ENCODE results near the gene CAD. TPM values are rescaled to one million over a fixed set of nuclear protein-coding genes. Genes with fewer than 3 reads are reported as not detected.

CAD gene
- total and polyA plus RNA-seq, 2 experiments from 2014 or later, result 17.1 to 23.9 TPM

GRCh38 chr2:27236626-27237025 is 19.5 kb downstream of the CAD start:
- no peaks in the 10 kb centered on the region for H3K4me1 ChIP-seq (ENCODE audit: insufficient read depth)
- no peaks in the 10 kb centered on the region for H3K9me2 ChIP-seq (ENCODE audit: insufficient read depth)
- no peak overlapping the region for H3K4me3 ChIP-seq
- no peaks in the 10 kb centered on the region for H4K20me1 ChIP-seq (ENCODE audit: insufficient read depth)
- H3F3A ChIP-seq (ENCODE audit: insufficient read depth), result no peaks in the 10 kb centered on the region
- H3K36me3 ChIP-seq (ENCODE audit: low read depth), result peaks cover 21% of the 10 kb centered on the region; the same call in 1 of the 2 replicates
- H3K4me2 ChIP-seq (ENCODE audit: unreplicated experiment), result no peak overlapping the region
- H3K79me2 ChIP-seq (ENCODE audit: insufficient read depth), result no peaks in the 10 kb centered on the region
- H3K9me3 ChIP-seq (ENCODE audit: low read depth), result no peaks in the 10 kb centered on the region
- no peaks in the 10 kb centered on the region for H3K27me3 ChIP-seq (replicated peaks; ENCODE audit: insufficient read depth)
- H3K27ac ChIP-seq, result no peak overlapping the region
- in situ Hi-C loops (cut with MboI), result no loop called here
- no peak for DNase-seq
- TF ChIP-seq EZH2phosphoT487 (IDR thresholded peaks at IDR 0.05; ENCODE audit: insufficient read depth, low read depth) (no peak), EZH2 (IDR thresholded peaks at IDR 0.05; ENCODE audit: insufficient read depth, poor library complexity, severe bottlenecking) (no peak)
- WGBS, 2 experiments (ENCODE audit: low coverage in 1 of 2, low lambda C conversion rate in 2 of 2, missing lambda C conversion rate in 2 of 2), result 93 to 97% methylated on average over 3 of the region's 3 CpGs
- no peak overlapping the region for H2AFZ ChIP-seq
- no peak overlapping the region for H3K9ac ChIP-seq

GRCh38 chr2:27237341-27237945 is 20.3 kb downstream of the CAD start:
- Histone ChIP-seq H3F3A (ENCODE audit: insufficient read depth) (no peaks in the 10 kb centered on the region), H2AFZ (no peak overlapping the region), H3K4me2 (ENCODE audit: unreplicated experiment) (no peak overlapping the region), H3K4me1 (ENCODE audit: insufficient read depth) (no peaks in the 10 kb centered on the region), H3K9ac (no peak overlapping the region), H4K20me1 (ENCODE audit: insufficient read depth) (no peaks in the 10 kb centered on the region), H3K4me3 (no peak overlapping the region), H3K36me3 (ENCODE audit: low read depth) (peaks cover 21% of the 10 kb centered on the region; the same call in 1 of the 2 replicates), H3K27ac (no peak overlapping the region), H3K79me2 (ENCODE audit: insufficient read depth) (no peaks in the 10 kb centered on the region), H3K27me3 (replicated peaks; ENCODE audit: insufficient read depth) (no peaks in the 10 kb centered on the region), H3K9me3 (ENCODE audit: low read depth) (no peaks in the 10 kb centered on the region), H3K9me2 (ENCODE audit: insufficient read depth) (no peaks in the 10 kb centered on the region)
- in situ Hi-C loops (cut with MboI), result no loop called here
- 97% methylated on average over 15 of the region's 15 CpGs for WGBS, 2 experiments (ENCODE audit: low coverage in 1 of 2, low lambda C conversion rate in 2 of 2, missing lambda C conversion rate in 2 of 2)
- no peak for TF ChIP-seq EZH2phosphoT487 (IDR thresholded peaks at IDR 0.05; ENCODE audit: insufficient read depth, low read depth)
- TF ChIP-seq EZH2 (IDR thresholded peaks at IDR 0.05; ENCODE audit: insufficient read depth, poor library complexity, severe bottlenecking), result no peak
- no peak for DNase-seq

GRCh38 chr2:27238976-27239375 is 21.8 kb downstream of the CAD start:
- 99 to 100% methylated on average over 5 to 8 of the region's 8 CpGs for WGBS, 2 experiments (ENCODE audit: low coverage in 1 of 2, low lambda C conversion rate in 2 of 2, missing lambda C conversion rate in 2 of 2)
- Histone ChIP-seq H3K79me2 (ENCODE audit: insufficient read depth) (no peaks in the 10 kb centered on the region), H2AFZ (no peak overlapping the region), H3K9ac (no peak overlapping the region), H3K4me3 (no peak overlapping the region), H3K27ac (no peak overlapping the region), H3K4me1 (ENCODE audit: insufficient read depth) (no peaks in the 10 kb centered on the region), H3K27me3 (replicated peaks; ENCODE audit: insufficient read depth) (no peaks in the 10 kb centered on the region), H3F3A (ENCODE audit: insufficient read depth) (no peaks in the 10 kb centered on the region), H3K4me2 (ENCODE audit: unreplicated experiment) (no peak overlapping the region), H3K9me3 (ENCODE audit: low read depth) (no peaks in the 10 kb centered on the region), H3K36me3 (ENCODE audit: low read depth) (peaks cover 13% of the 10 kb centered on the region; the same call in 1 of the 2 replicates), H4K20me1 (ENCODE audit: insufficient read depth) (no peaks in the 10 kb centered on the region), H3K9me2 (ENCODE audit: insufficient read depth) (no peaks in the 10 kb centered on the region)
- TF ChIP-seq EZH2phosphoT487 (IDR thresholded peaks at IDR 0.05; ENCODE audit: insufficient read depth, low read depth) (no peak), EZH2 (IDR thresholded peaks at IDR 0.05; ENCODE audit: insufficient read depth, poor library complexity, severe bottlenecking) (no peak)
- DNase-seq, result no peak
- in situ Hi-C loops (cut with MboI), result no loop called here

- in situ Hi-C loops (cut with MboI), result no loop called here
- H3K9ac ChIP-seq, result no peak overlapping the region
- 87 to 94% methylated on average over 9 of the region's 9 CpGs for WGBS, 2 experiments (ENCODE audit: low coverage in 1 of 2, low lambda C conversion rate in 2 of 2, missing lambda C conversion rate in 2 of 2)
- H3K27ac ChIP-seq, result no peak overlapping the region
- no peak for DNase-seq
- H3K4me1 ChIP-seq (ENCODE audit: insufficient read depth), result no peaks in the 10 kb centered on the region
- no peak overlapping the region for H3K4me3 ChIP-seq
- TF ChIP-seq EZH2 (IDR thresholded peaks at IDR 0.05; ENCODE audit: insufficient read depth, poor library complexity, severe bottlenecking) (no peak), EZH2phosphoT487 (IDR thresholded peaks at IDR 0.05; ENCODE audit: insufficient read depth, low read depth) (no peak)
- H3K9me3 ChIP-seq (ENCODE audit: low read depth), result no peaks in the 10 kb centered on the region
- H3F3A ChIP-seq (ENCODE audit: insufficient read depth), result peaks cover under 1% of the 10 kb centered on the region; the same call in 1 of the 2 replicates
- peaks cover 6% of the 10 kb centered on the region; the same call in 1 of the 2 replicates for H3K36me3 ChIP-seq (ENCODE audit: low read depth)
- no peak overlapping the region for H3K4me2 ChIP-seq (ENCODE audit: unreplicated experiment)
- no peaks in the 10 kb centered on the region for H4K20me1 ChIP-seq (ENCODE audit: insufficient read depth)
- H3K79me2 ChIP-seq (ENCODE audit: insufficient read depth), result no peaks in the 10 kb centered on the region
- H3K9me2 ChIP-seq (ENCODE audit: insufficient read depth), result no peaks in the 10 kb centered on the region
- no peaks in the 10 kb centered on the region for H3K27me3 ChIP-seq (replicated peaks; ENCODE audit: insufficient read depth)
- H2AFZ ChIP-seq, result no peak overlapping the region
Observed at GRCh38 chr2:27240406-27240805, 23.2 kb downstream of the CAD start.

Data from GM23248 (cell line).